Measurements from ENCODE around the gene UGT3A2.

UGT3A2 gene

DNA sequence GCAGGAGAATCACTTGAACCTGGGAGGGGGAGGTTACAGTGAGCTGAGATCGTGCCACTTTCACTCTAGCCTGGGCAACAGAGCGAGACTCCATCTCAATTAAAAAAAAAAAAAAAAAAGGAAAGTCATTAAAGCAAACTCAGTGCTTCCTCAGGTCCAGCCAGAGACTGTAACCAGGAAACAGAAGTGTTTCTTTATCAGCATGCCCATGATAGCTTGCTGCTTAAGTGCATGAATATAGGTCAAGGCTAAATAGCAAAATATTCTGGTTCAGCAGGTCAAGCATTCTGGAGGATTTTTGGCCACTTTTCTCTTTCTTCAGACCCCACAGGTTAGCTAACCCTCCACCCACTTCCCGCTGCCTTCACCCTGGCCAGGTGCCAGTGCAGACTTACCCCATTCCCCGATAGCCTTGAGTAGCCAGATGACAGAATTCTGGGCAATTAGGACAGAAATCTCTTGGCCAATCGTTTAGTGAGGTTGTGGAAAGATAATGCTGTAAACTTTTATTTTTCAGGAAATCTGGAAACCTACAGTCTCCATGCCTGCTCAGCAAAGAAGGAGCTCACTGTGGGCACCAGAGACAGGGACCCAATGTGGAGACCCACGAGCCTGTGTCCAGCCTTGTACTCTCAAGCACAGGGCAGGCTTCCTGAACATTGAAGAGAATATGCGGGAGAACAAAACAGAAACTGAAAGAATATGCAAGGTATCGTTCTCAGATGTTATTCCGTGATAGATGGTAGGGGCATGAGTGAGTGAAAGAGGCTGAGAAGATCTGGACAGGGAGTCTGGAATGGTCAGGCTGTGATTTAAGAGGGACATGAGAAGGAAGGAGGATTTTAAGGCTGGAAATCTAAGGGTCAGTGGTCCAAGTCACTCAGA, 4.2 kb upstream of the UGT3A2 start:
- no peak overlapping the region for H3K4me3 ChIP-seq (ENCODE audit: low read depth, low read length)

DNA sequence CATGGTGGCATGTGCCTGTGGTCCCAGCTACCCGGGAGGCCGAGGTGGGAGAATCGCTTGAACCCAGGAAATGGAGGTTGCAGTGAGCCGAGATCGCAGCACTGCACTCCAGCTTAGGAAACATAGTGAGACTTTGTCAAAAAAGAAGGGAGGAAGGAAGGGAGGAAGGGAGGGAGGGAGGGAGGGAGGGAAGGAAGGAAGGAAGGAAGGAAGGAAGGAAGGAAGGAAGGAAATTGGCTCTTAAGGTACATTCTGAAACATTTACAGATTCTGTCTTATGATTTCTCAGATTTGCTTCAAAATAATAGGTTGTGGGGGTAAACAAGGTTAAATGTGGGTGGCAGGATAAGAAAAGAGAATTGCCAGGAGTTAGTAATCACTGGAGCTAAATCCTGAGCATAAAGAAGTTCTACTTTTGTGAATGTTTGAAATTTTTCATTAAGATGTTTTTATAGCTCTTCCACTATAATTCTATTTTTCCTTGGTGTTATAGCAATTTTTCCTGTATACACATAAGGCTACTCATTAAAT, 2.1 kb upstream of the UGT3A2 start:
- DNase-seq (ENCODE audit: low read depth) = no peak
- no peak overlapping the region for H3K4me3 ChIP-seq (ENCODE audit: low read depth, low read length)
- TF ChIP-seq POLR2A (IDR thresholded peaks at IDR 0.05; ENCODE audit: extremely low read depth, insufficient read length) (no peak), MYC (IDR thresholded peaks at IDR 0.05; ENCODE audit: low read depth, low read length) (no peak)
- TF ChIP-seq, protein P1, sequence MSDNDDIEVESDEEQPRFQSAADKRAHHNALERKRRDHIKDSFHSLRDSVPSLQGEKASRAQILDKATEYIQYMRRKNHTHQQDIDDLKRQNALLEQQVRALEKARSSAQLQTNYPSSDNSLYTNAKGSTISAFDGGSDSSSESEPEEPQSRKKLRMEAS (IDR thresholded peaks at IDR 0.05; ENCODE audit: low read depth, low read length) = no peak
- TF ChIP-seq, protein P2, sequence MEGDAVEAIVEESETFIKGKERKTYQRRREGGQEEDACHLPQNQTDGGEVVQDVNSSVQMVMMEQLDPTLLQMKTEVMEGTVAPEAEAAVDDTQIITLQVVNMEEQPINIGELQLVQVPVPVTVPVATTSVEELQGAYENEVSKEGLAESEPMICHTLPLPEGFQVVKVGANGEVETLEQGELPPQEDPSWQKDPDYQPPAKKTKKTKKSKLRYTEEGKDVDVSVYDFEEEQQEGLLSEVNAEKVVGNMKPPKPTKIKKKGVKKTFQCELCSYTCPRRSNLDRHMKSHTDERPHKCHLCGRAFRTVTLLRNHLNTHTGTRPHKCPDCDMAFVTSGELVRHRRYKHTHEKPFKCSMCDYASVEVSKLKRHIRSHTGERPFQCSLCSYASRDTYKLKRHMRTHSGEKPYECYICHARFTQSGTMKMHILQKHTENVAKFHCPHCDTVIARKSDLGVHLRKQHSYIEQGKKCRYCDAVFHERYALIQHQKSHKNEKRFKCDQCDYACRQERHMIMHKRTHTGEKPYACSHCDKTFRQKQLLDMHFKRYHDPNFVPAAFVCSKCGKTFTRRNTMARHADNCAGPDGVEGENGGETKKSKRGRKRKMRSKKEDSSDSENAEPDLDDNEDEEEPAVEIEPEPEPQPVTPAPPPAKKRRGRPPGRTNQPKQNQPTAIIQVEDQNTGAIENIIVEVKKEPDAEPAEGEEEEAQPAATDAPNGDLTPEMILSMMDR (IDR thresholded peaks at IDR 0.05; ENCODE audit: low read depth, low read length) = no peak

More for the DNA sequence above, 4.2 kb upstream of the UGT3A2 start:
- DNase-seq (ENCODE audit: low read depth) = no peak
- TF ChIP-seq, protein P2 (IDR thresholded peaks at IDR 0.05; ENCODE audit: low read depth, low read length) = no peak
- no peak for TF ChIP-seq MYC (IDR thresholded peaks at IDR 0.05; ENCODE audit: low read depth, low read length)
- TF ChIP-seq, protein P1 (IDR thresholded peaks at IDR 0.05; ENCODE audit: low read depth, low read length) = no peak
- no peak for TF ChIP-seq POLR2A (IDR thresholded peaks at IDR 0.05; ENCODE audit: extremely low read depth, insufficient read length)

DNA sequence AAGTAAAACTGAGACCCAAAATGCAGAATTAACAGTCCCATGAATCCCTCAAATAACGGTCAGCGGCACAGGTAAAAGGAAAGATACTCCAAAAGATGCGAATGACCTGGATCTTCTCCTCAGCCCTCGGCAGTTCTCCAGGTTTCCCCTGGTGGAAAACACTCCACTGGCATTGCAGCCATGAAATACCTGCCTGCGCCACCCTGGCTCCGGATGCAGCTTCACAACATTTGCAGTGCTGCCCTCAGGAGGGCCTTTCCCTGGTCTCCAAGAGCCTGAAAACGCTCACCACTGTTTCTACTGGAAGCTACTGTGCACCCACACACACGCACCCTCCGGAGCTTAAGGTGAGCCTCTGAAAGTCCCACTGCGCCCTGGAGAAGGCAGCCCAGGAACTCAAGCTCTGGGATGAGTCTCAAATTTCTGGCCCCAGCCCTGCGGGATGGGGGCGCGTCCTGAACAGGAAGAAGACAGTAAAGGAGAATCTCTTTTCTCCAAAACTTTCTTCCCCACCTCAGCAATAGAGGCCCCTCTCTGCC, 612 bp downstream of the UGT3A2 start:
- TF ChIP-seq, protein P2 (IDR thresholded peaks at IDR 0.05; ENCODE audit: low read depth, low read length) = no peak
- TF ChIP-seq MYC (IDR thresholded peaks at IDR 0.05; ENCODE audit: low read depth, low read length) (no peak), POLR2A (IDR thresholded peaks at IDR 0.05; ENCODE audit: extremely low read depth, insufficient read length) (no peak)
- TF ChIP-seq, protein P1 (IDR thresholded peaks at IDR 0.05; ENCODE audit: low read depth, low read length) = no peak
- H3K4me3 ChIP-seq (ENCODE audit: low read depth, low read length) = no peak overlapping the region
- no peak for DNase-seq (ENCODE audit: low read depth)

DNA sequence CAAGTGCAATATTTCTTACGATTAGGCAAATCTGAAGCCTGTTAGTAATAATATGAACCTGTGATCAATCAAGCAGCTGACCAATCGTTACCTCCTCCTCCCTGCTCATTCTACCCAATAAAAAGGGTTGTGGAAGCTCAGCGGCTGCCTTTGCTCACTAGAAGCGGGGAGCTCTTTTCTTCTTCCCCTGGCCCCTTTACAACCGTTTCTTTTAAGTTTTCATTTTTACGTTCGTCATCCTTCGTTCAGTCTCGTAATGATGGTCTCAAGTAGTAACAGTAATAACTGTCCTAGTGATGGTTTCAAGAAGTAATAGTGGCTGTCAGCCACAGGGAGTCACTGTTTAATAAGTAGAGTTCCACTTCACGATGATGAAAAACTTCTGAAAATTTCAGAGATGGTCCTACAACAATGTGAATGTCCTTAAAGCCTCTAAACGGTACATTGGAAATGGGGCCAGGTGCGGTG, 6.2 kb downstream of the UGT3A2 start:
- DNase-seq (ENCODE audit: low read depth) = peak; percentile 30
- H3K4me3 ChIP-seq (ENCODE audit: low read depth, low read length) = no peak overlapping the region
- TF ChIP-seq, protein P1 (IDR thresholded peaks at IDR 0.05; ENCODE audit: low read depth, low read length) = no peak
- TF ChIP-seq, protein P2 (IDR thresholded peaks at IDR 0.05; ENCODE audit: low read depth, low read length) = peak; percentile 15
- TF ChIP-seq POLR2A (IDR thresholded peaks at IDR 0.05; ENCODE audit: extremely low read depth, insufficient read length) = no peak

DNA sequence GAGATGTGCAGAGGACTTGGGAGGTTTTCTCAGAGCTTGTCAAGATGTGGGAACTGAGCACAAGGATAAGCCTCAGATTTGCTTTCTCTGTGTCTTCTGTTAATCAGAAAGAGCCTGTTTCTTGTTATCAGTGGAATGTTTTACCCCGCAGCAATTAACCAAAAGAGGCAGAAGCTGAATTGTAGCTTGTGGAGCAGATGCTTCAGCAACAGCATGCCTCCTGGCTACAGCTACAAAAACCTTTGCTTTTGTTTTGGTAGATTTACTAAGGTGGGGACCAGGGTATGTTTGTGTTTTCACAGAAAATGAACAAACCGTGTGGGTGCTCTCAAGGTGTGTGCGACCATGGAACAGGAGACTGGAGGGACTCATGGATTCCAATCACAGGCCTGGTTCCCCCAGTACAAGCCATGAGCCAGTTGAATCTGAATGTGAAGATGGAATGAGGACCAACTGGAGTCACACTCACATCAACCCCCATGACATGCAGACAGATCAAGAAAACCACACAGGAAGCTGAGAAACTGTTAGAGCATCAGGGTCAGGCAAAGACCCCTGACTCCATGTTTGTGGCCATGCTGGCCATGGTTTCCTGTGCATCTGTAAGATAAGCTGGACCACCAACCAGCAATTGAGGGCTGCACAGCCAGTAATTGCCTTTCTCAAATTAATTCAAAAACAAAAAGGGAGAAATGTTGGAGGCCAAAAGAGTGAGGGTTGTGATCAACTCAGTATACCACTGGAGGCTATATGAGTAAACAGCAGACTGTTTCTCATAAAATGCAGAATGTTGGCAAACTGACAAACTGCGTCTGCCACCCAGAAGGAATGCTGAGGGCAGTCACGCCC, 6.9 kb downstream of the UGT3A2 start:
- no peak overlapping the region for H3K4me3 ChIP-seq (ENCODE audit: low read depth, low read length)
- TF ChIP-seq, protein P2 (IDR thresholded peaks at IDR 0.05; ENCODE audit: low read depth, low read length) = no peak
- TF ChIP-seq MYC (IDR thresholded peaks at IDR 0.05; ENCODE audit: low read depth, low read length) (no peak), POLR2A (IDR thresholded peaks at IDR 0.05; ENCODE audit: extremely low read depth, insufficient read length) (no peak)
- TF ChIP-seq, protein P1 (IDR thresholded peaks at IDR 0.05; ENCODE audit: low read depth, low read length) = no peak
- no peak for DNase-seq (ENCODE audit: low read depth)

Data from NB4 (cell line).